SK-MEL-5 (cell line): ENCODE data around the gene SH3BGRL2. TPM values are rescaled to one million over a fixed set of nuclear protein-coding genes. Genes with fewer than 3 reads are reported as not detected.
"Not testable (repeated sequence)": the region's sequence is repeated elsewhere in the genome, so short reads cannot be mapped to it uniquely, and the experiment has no call there.

ENCODE experiments used
- DNase-seq: peaks from one replicate; pipeline ENCODE4 v3.0.0-alpha.2; 2016; ENCODE audit warnings: low read depth, low spot score
- in situ Hi-C: cut with HindIII; loops from 2 replicates; pipeline ENCODE4 v1.10.0; 2016; ENCODE audit warnings: low sequenced_read_pairs, high pct_unique_total_duplicates, low pct_unique_long_range_greater_than_20kb
- total RNA-seq: library from RNA; depleted of rRNA; stranded (reverse); fragments of >200 nt; shearing (Covaris generic); gene quantifications from 2 replicates; pipeline ENCODE4 v1.2.3, GENCODE V29; 2014

SH3BGRL2 gene
- total RNA-seq, 1 experiment from 2014 or later = 0.98 TPM

DNA sequence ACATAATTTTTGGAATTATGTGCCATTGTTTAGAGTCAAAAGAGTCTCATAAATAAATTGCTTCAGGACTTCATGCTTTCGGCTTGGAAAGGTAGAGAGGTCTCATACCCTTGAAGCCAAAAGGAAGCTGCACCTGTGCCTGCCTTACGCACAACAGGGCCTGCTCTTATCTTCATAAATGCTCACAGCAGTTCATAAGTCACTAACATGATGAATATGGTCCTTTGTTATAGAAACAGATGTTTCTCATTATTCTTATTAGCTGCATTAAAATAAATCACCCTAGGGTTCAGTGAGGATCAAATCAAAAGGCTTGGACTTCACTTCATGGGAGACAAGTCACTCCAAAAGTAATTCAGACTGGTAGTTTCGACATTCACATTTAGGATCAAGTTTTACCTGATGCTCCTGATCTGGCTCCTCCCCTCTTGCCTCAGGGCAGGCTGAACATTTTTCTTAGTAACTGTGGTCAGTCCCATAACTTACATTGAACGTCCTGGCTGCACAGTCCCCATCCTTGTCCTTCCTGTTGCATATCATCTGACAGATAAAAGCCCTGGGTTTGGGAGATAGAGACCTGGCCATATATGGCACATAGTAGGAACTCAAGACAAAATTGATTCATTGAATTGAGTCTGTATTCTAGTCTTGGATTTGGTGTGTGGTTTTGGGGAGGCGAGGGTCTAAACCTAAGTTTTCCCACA is 20.7 kb upstream of the SH3BGRL2 start:
- DNase-seq = no peak
- in situ Hi-C loops = no loop called here

DNA sequence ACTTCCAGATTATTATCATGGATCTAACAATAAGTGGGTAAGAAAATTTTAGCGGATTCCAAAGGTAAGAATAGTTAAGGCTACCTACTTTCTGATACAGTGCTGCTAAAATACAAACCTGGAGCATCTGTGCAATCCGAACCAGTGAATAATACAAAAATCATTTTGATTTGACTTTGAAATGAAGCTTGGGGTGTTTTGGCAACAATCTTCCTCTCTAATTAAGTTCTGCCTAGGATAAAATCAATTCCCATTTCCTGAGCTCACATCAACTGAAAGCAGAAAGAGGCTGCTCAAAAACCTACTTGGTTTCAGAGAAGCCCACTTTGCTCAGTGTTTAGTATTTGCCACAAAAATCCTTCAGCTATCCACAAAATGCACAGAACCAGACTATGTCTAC is 18.7 kb upstream of the SH3BGRL2 start:
- no peak for DNase-seq
- in situ Hi-C loops = no loop called here

DNA sequence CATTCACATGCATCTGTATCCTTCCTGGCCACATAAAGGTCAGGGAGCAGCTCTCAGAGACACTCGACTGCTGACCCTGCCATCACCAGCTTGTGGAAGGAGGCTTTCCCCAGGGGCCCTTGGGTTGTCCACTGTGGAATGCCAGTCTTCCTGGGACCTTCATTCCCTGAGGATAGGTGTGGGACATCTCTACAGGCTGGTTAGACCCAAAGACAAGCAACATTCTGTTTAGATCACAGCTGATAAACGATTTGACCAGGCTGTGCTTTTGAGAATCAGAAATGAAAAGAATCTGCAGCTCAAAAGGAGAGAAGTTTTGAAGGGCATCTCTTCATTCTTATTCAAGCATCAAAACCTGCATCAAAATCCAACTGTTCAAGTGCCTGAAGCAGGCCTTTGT is 18.2 kb upstream of the SH3BGRL2 start:
- in situ Hi-C loops = no loop called here
- no peak for DNase-seq

DNA sequence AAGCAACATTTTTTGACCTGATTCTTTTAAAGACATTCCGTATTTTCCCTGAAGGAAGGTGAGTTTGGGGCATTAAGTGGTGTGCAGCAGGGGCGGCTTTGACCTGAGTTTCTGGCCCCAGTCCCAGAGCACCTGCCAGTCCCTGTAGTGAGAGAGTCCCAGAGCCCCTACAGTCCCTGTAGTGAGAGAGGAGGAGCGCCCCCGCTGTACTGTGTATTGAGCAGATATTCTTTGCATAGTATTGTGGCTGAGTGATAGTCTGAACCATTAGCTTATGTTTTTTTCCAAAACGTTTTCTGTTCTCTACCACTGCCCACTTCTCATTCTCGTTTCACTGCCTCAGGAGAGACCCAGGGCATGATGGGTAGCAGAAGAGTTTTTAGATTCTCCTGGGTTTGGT is 17.2 kb upstream of the SH3BGRL2 start:
- in situ Hi-C loops = no loop called here
- DNase-seq = no peak

DNA sequence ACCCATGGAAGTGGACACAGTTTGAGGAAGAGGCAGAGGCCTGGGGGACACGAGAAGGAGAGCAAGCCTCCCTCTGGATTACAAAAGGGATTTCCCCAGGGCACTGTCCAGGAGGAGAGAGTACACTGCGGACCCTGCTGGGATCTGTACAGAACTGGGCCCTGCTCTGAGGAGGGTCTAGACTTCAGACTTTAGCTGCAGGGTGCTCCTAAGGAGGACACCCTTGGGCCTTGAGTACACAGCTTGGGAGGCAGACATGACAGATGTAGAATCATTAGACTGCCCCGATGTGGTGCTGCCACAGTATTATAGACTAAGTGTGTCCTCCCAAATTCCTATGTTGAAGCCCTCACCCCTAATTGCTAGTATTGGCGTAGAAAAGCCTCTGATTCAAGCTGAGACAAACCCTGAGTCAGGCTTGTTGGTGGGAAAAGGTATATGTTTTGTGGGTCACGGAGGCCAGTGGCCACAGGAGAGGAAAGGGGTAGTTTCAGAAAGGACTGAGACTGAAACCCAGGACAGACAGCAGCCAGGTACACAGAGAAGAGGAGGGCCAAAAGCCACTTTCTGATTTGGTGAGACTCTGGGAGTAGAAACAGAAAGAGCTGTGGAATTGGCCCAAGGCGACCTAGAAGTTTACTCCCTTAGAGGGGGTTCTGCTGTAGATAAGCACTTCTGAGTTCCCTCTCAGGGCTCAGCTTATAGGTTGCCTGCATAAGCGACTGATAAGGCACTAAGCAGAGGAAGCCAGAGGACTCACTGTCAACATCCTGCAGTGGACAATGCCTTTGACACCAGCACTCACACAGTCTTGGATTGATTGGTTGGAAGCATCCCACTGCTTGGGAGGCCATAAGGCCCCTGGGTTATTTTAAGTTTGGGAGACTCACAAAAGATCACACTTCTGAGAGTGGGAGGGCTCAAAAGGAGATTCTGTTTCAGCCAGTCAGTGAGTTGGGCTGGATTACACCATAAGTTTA is 16.5 kb upstream of the SH3BGRL2 start:
- in situ Hi-C loops = no loop called here
- DNase-seq = no peak

DNA sequence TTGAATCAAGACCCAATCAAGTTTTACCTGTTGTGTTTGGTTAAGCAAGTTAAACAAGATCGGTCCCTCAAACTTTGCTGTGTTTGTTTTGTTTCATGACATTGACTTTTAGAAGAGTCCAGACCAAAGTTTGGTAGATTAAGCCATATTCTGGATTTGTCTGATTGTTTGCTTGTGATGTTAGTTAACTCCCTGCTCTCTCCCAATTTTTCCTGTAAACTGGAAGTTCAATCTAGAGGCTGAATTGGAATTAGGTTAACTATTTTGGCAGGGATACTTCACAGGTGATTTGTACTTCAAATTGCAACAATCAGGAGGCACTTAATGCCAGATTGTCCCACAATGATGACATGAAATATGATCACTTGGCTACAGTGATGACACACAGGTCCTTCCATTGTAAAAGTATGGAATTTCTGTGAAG is 13.6 kb upstream of the SH3BGRL2 start:
- in situ Hi-C loops = no loop called here
- DNase-seq = no peak

DNA sequence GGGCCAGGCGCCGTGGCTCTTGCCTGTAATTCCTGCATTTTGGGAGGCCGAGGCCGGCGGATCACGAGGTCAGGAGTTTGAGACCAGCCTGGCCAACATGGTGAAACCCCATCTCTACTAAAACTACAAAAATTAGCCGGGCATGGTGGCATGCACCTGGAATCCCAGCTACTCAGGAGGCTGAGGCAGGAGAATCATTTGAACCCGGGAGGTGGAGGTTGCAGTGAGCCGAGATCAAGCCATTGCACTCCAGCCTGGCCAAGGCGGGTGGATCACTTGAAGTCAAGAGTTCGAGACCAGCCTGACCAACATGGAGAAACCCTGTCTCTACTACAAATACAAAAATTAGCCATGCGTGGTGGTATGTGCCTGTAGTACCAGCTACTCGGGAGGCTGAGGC is 12.7 kb upstream of the SH3BGRL2 start:
- DNase-seq, in situ Hi-C loops: not testable (repeated sequence)

DNA sequence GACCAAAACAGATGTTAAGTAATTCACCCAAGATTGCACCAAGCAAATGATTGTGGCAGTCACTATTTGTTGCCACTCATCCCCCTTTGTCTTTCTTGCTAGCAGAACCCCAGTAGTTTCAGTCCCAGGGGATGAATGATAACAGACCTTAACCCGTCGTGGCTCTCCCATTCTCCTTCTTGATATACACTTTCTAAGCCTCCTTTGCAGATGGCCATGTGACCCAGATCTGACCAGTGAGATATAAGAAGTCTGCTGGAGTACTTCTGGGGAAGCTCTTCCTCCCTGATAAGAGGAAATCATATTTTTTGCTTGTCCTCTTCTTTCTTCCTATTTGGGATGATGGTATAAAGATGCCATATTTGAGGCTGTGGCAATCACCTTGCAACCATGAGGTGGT is 9.6 kb upstream of the SH3BGRL2 start:
- in situ Hi-C loops = no loop called here
- no peak for DNase-seq

DNA sequence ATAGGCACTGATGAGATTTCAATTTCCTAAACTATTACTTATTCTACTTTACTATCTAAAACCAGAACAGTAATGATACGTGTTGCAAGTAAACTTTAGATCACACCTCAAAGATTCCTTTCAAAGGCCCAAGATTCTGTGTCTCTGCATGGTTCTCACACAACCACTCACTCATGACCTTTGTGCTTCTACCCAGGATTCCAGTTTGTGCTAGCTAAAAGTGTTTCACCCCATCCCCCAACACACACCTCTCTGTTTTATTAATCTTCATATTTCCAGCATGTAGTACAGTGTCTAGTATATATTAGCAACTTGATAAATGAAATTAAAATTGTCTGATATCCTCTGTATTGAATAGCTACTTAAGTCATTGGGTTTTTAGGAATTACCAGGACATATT is 8.8 kb upstream of the SH3BGRL2 start:
- DNase-seq = no peak
- in situ Hi-C loops = no loop called here

DNA sequence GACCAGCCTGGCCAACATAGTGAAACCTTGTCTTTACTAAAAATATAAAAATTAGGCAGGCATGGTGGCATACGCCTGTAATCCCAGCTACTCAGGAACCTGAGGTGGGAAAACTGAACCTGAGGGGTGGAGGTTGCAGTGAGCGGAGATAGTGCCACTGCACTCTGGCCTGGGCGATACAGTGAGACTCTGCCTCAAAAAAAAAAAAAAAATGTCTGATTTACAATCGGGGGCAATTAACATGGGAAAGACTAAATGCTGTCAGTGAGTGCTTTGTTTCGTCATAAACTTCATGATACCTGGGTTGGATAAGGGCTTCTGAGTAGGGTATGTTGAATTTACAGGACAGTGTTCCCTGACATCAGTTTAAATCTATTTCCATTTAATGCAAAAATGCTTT is 8.0 kb upstream of the SH3BGRL2 start:
- in situ Hi-C loops = no loop called here

DNA sequence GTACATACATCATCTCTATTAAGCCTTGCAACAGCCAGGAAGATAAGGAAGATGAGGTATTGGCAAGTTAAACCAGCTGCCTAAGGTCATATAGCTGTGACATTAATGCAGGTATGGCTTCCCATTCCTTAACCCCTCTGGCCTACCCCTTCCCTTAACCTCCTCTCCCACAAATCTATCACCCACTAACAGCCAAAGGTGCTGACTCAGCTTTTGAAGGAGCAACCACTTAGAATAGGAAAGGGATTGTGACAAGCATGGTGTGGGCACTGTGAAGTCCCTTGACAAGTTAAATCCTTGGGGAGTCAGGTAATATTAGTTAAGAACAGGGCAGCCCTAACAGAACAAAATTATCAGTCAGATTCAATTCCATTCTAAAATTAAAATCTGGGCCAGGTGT is 5.4 kb upstream of the SH3BGRL2 start:
- DNase-seq = no peak
- in situ Hi-C loops = no loop called here

More for the DNA sequence above, 8.0 kb upstream of the SH3BGRL2 start:
- DNase-seq = no peak

DNA sequence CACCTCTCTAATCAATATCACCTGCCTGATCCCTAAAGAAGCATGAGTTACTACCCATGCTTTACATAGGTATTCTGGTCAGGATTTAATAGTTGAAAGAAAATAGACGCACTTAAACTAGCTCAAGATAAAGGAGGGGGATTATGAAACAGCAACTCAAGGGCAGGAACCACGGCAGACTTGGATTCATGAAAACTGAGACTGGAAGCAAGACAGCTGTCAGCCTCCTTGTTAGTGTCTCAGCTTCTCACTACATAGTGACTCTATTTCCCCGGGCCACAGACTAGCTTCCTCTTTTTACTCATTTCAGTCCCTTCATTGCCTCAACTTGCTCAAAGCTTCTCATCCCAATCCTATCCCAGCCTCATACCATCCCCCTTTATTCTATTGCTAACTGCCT is 4.3 kb upstream of the SH3BGRL2 start:
- in situ Hi-C loops = no loop called here
- no peak for DNase-seq

DNA sequence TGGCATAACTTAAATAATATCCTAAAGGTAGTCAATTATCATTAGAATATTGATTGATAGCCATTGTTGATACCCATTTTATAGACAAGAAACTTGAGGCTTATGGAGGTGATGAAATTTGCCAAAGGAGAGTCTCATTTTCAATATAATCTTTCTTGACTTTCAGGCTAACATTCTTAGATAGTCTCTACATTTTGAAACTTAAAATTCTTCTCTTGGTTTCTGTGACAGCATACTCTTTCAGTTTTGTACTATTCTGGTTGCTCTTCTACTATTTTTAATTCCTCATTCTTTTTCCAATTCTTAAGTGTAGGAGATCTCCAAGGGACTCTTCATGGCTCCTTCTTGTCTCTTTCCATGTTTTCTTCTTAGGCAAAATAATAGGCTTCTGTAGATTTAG is 3.7 kb upstream of the SH3BGRL2 start:
- DNase-seq = no peak
- in situ Hi-C loops = no loop called here

DNA sequence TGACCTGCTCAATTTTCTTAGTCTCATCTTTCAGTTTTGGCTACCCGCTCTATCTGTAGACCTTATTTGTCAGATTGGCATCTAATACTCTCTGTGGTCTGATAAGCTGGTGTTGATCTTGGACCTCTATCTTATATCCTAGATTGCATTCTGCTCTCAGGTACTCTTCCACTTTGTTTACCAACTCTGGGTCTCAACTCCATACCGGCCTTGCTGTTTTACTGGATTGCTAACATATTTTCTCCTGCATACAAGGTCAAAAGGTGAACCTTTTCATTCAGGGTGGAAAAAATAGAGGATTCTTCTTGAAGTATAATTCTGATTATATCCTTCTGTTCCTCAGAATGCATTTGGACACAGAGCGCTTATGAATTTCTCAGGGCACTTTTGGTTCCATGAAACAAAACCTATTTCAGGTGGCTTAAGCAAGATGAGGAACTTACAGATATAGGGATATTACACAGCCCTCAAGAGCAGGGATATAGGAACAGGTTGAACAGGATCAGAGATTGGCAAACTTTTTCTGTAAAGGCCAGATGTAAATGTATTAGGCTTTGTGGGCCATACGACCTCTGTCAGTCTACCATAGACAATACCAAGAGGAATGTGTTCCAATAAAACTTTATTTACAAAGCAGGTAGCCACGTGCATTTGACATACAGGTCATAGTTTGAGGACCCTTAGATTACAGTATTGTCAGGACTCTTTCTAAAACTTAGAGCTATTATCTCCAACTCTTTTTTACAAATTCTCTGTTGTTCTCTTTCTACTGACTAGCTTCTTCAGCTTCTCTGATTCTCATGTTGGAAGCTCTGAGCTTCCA is 2.5 kb upstream of the SH3BGRL2 start:
- in situ Hi-C loops = no loop called here
- DNase-seq = no peak

DNA sequence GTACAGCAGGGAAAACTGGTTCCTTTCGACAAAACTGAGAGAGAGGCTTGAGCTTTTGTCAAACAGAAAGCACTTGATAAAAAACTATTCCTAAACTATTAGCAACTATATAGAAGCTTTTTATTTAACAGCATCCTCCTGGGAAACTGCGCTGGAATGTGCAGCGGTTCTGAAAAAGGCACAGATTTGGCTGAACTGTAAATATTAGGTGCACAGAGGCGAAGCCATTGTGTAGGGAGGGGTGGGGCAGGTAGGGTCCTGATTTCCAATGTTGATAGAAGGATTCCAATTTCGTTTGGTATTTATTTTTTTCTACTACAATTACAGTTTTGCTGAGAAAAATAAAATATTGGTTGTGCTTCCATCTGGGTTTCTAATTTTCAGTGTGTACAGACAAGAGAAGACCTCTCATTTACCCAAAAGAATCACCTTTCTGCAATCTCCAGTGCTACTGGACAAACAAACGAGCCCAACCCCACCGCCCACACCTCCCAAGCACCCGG is 698 bp upstream of the SH3BGRL2 start:
- in situ Hi-C loops = no loop called here
- DNase-seq = no peak

DNA sequence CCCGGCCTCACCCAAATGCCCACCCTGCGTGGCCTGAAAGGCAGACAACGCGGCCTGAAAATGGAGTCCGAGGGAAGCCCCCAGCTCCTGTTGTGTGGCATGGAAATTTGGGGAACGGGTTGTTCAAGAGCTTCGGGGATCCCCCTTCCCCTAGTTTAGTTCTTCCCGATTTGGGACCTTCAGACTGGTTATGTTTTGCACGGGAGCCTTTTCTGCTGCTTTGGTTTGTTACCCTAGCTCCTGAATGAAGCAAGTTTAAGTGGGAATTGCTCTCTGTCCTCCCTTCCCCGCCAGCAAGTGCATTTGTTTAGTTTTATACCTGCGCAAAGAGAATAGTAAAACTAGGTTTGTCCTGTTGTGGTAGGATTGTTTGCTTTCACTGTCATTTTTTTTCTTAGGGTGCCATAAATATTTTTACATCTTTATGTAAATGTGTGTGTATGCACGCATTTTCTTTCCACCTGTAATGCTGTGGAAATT is 604 bp downstream of the SH3BGRL2 start:
- no peak for DNase-seq
- in situ Hi-C loops = no loop called here

DNA sequence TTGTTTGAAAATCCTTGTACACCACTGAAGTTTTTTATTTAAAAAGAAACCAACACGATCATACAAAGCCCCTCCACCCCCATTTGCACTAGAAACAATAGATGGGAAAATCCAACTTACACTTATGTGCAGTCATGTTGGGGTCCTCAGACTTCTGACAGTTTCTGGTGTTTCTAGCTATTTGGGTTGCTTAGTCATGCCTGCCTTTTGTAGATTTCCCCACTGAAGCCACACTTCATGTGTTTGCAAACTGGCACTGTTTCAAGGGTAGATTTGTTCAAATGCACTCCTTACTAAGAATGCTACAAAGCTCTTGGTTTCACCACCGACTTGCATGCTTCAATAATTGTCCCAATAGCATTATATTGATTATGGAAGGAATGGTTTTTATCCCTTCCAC is 1.5 kb downstream of the SH3BGRL2 start:
- in situ Hi-C loops = no loop called here
- no peak for DNase-seq
